K562 (cell line): ENCODE data around the gene MILR1. TPM values are rescaled to one million over a fixed set of nuclear protein-coding genes. Genes with fewer than 3 reads are reported as not detected.

Experiments used
- ATAC-seq: fragments of 200-7000 bp; cut with Tn5 transposase; 3 replicates; pipeline ENCODE4 v1.9.1; 2020; ENCODE audit warnings: moderate library complexity
- BruUV-seq: library from RNA; stranded (reverse); fragments of 400-500 nt; replicated peaks from 2 replicates; lab custom pipeline; 2021; lab: Mats Ljungman, UMichigan
- CTCF ChIA-PET: fragments of 300-600 bp; formaldehyde crosslinking; extraction: SDS; loops from one replicate; lab custom pipeline; 2021; ENCODE audit warnings: low intra/inter-chr PET ratio; lab: Yijun Ruan, JAX
- POLR2A ChIA-PET: fragments of 300-600, 350-650 bp; sonication (Branson Sonifier 250); formaldehyde crosslinking; extraction: SDS; loops from one replicate; lab custom pipeline; 2021; ENCODE audit warnings: antibody characterized with exemption, inconsistent platforms; lab: Yijun Ruan, JAX
- DNase-seq, 4 experiments: peaks; one replicate each; pipeline versions ENCODE4 v3.0.0 to v3.0.0-alpha.2; 2011 to 2018; ENCODE audit warnings: low spot score in 3 of 4, mixed read lengths in 3 of 4; ENCODE audit errors: extremely low read depth in 1 of 4
- FAIRE-seq: peaks from 2 replicates; lab custom pipeline; 2011; peaks lifted over from hg19 to GRCh38; lab: Jason Lieb, UNC
- H2AFZ ChIP-seq: 2 replicates; pipeline ENCODE4 v1.6.0; 2011; ENCODE audit warnings: low read depth, low read length, control low read depth, inconsistent platforms
- H3K27ac ChIP-seq: fragments of 200-600 bp; 3 replicates; pipeline ENCODE4 v1.8.0; 2011; ENCODE audit warnings: low read depth, mild to moderate bottlenecking, control low read depth, inconsistent platforms, low read length, moderate library complexity, mixed read lengths; ENCODE audit errors: extremely low read depth
- H3K27me3 ChIP-seq, 2 experiments: fragments of 300-600 bp in 1 of 2; 2 replicates in 1 of 2; 3 replicates in 1 of 2; pipeline versions ENCODE4 v1.6.0 to v1.8.0; 2011; ENCODE audit warnings: inconsistent platforms in 2 of 2, low read length in 2 of 2, mild to moderate bottlenecking in 1 of 2, mixed read lengths in 1 of 2, moderate library complexity in 1 of 2; ENCODE audit not compliant: control insufficient read depth in 2 of 2, insufficient read depth in 2 of 2
- H3K36me3 ChIP-seq: fragments of 300-600 bp; 3 replicates; pipeline ENCODE4 v1.8.0; 2011; ENCODE audit warnings: mild to moderate bottlenecking, low read length, inconsistent platforms; ENCODE audit not compliant: control insufficient read depth, insufficient read depth
- H3K4me1 ChIP-seq, 2 experiments: fragments of 200-600 bp in 1 of 2; replicated peaks in 1 of 2; 2 replicates in 1 of 2; 3 replicates in 1 of 2; pipeline versions ENCODE4 v1.5.1 to v1.8.0; 2011; ENCODE audit warnings: inconsistent platforms in 2 of 2, low read length in 2 of 2, mild to moderate bottlenecking in 1 of 2, mixed read lengths in 1 of 2, moderate library complexity in 1 of 2; ENCODE audit not compliant: control insufficient read depth in 2 of 2, insufficient read depth in 2 of 2
- H3K4me2 ChIP-seq: 2 replicates; pipeline ENCODE4 v1.6.1; 2011; ENCODE audit warnings: low read length, control low read depth, inconsistent platforms, mixed read lengths; ENCODE audit not compliant: insufficient read depth
- H3K4me3 ChIP-seq: fragments of 200-600 bp; sonication (generic), shearing (Covaris generic); 2 replicates; pipeline ENCODE4 v1.5.1; 2016; ENCODE audit warnings: control low read depth, inconsistent platforms
- H3K79me2 ChIP-seq: fragments of 200-600 bp; 3 replicates; pipeline ENCODE4 v1.8.0; 2011; ENCODE audit warnings: low read length, inconsistent platforms; ENCODE audit not compliant: control insufficient read depth, insufficient read depth
- H3K9ac ChIP-seq, 2 experiments: 2 replicates each; pipeline versions ENCODE4 v1.6.0 to v1.6.1; 2011; ENCODE audit warnings: low read depth in 2 of 2, low read length in 2 of 2, control low read depth in 1 of 2, inconsistent platforms in 1 of 2, mild to moderate bottlenecking in 1 of 2, mixed read lengths in 1 of 2; ENCODE audit not compliant: insufficient read depth in 1 of 2
- H3K9me1 ChIP-seq: one replicate; pipeline ENCODE4 v1.6.0; 2011; ENCODE audit warnings: inconsistent platforms, mild to moderate bottlenecking, low read length, moderate library complexity; ENCODE audit not compliant: control insufficient read depth, insufficient read depth
- H3K9me3 ChIP-seq: replicated peaks from 2 replicates; pipeline ENCODE4 v1.5.1; 2011; ENCODE audit warnings: low read depth, low read length, inconsistent platforms; ENCODE audit not compliant: control insufficient read depth, insufficient read depth
- H4K20me1 ChIP-seq: replicated peaks from 2 replicates; pipeline ENCODE4 v1.6.1; 2011; ENCODE audit warnings: low read length, inconsistent platforms, mixed read lengths; ENCODE audit not compliant: control insufficient read depth, insufficient read depth
- GABPA ChIP-seq: fragments of 200-800 bp; sonication (Bioruptor generic); conservative IDR thresholded peaks from 2 replicates; pipeline ENCODE4 v1.6.1; 2016; ENCODE audit warnings: low read depth, missing genetic modification characterization, missing compliant biosample characterization
- GABPB1 ChIP-seq: sonication (generic); formaldehyde crosslinking; IDR thresholded peaks from 2 replicates; pipeline ENCODE4 v1.8.0; 2022; ENCODE audit warnings: mild to moderate bottlenecking, missing genetic modification reagents
- HDGF ChIP-seq: fragments of 450-650 bp; IDR thresholded peaks from 2 replicates; pipeline ENCODE4 v1.6.1; 2016
- MYBL2 ChIP-seq, 2 experiments: fragments of 450-650 bp in 1 of 2; sonication (generic) in 1 of 2; formaldehyde crosslinking in 1 of 2; IDR thresholded peaks; 2 replicates each; pipeline versions ENCODE4 v1.6.1 to v1.8.1; 2017 to 2022; ENCODE audit warnings: borderline replicate concordance in 1 of 2, inconsistent platforms in 1 of 2, low read depth in 1 of 2, mild to moderate bottlenecking in 1 of 2, missing genetic modification reagents in 1 of 2, moderate library complexity in 1 of 2
- RB1 ChIP-seq: fragments of 450-650 bp; IDR thresholded peaks from 2 replicates; pipeline ENCODE4 v1.6.1; 2017; ENCODE audit warnings: low read depth, mild to moderate bottlenecking
- RBM34 ChIP-seq: fragments of 200-400 bp; formaldehyde crosslinking; IDR thresholded peaks from 2 replicates; pipeline ENCODE4 v1.6.1; 2018; ENCODE audit warnings: low read length, borderline replicate concordance; ENCODE audit not compliant: insufficient read depth
- SIX5 ChIP-seq, 2 experiments: IDR thresholded peaks; 2 replicates each; pipeline ENCODE4 v1.6.1; 2011; ENCODE audit warnings: low read length in 2 of 2, borderline replicate concordance in 1 of 2, low read depth in 1 of 2, mild to moderate bottlenecking in 1 of 2, moderate library complexity in 1 of 2; ENCODE audit not compliant: insufficient read depth in 1 of 2
- SMAD4 ChIP-seq: fragments of 250-450 bp; sonication (Bioruptor Pico); conservative IDR thresholded peaks from 2 replicates; pipeline ENCODE4 v1.8.0; 2021; ENCODE audit warnings: inconsistent platforms, mild to moderate bottlenecking, moderate library complexity
- TAF1 ChIP-seq: IDR thresholded peaks from 2 replicates; pipeline ENCODE4 v1.6.1; 2011; ENCODE audit warnings: mild to moderate bottlenecking, low read length, moderate library complexity; ENCODE audit not compliant: insufficient read depth, control insufficient read depth, severe bottlenecking; ENCODE audit errors: extremely low read depth
- ZBED1 ChIP-seq: IDR thresholded peaks from 2 replicates; pipeline ENCODE4 v1.6.1; 2014
- ZBTB1 ChIP-seq: sonication (generic); formaldehyde crosslinking; IDR thresholded peaks from 2 replicates; pipeline ENCODE4 v1.8.1; 2023; ENCODE audit warnings: missing genetic modification reagents, low read depth, mild to moderate bottlenecking, borderline replicate concordance
- ZNF140 ChIP-seq: fragments of 250-450 bp; sonication (Bioruptor Pico); IDR thresholded peaks from 2 replicates; pipeline ENCODE4 v1.8.0; 2021; ENCODE audit warnings: moderate library complexity, mild to moderate bottlenecking, inconsistent platforms
- WGBS: fragments of 100-300 bp; shearing (Covaris generic); methylation state at CpG from one replicate; pipeline ENCODE4 v1.1.6; 2016; ENCODE audit warnings: low coverage, mixed read lengths; ENCODE audit not compliant: insufficient coverage; ENCODE audit errors: missing lambda C conversion rate; 5-methylcytosine and 5-hydroxymethylcytosine counted together
- in situ Hi-C: fragments of 300-500 bp; cut with MboI; formaldehyde crosslinking; loops from 4 replicates; pipeline ENCODE4 v1.15.0; 2018; ENCODE audit warnings: inconsistent platforms, mixed read lengths
- intact Hi-C: fragments of 100-400 bp; cut with micrococcal nuclease; formaldehyde crosslinking; loops from 2 replicates; pipeline ENCODE4 v1.14.2; 2022
- polyA plus RNA-seq, 8 experiments: library from polyadenylated mRNA; depleted of rRNA in 4 of 8; stranded (reverse) in 5 of 8; unstranded in 3 of 8; fragments of >200 nt; fragmentation: Nextera tagmentation in 2 of 8; fragmentation: Illumina TruSeq in 1 of 8; extraction: Ambion mirVana in 2 of 8; extraction: Trizol in 1 of 8; gene quantifications; 2 replicates each; pipeline versions ENCODE4 v1.2.1 to v1.2.3, GENCODE V29; 2011 to 2014; ENCODE audit warnings: inconsistent platforms in 1 of 8, missing spikeins in 1 of 8
- total RNA-seq, 7 experiments: library from RNA; depleted of rRNA in 6 of 7; stranded (reverse); fragments of >200 nt in 6 of 7; fragmentation: Illumina TruSeq in 2 of 7; extraction: Trizol in 2 of 7; gene quantifications; 2 replicates each; pipeline versions ENCODE4 v1.2.1 to v1.2.3, GENCODE V29; 2011 to 2021; ENCODE audit warnings: low replicate concordance in 1 of 7
- TF ChIP-seq, protein P1 (sequence below): fragments of 450-650 bp; IDR thresholded peaks from 2 replicates; pipeline ENCODE4 v1.6.1; 2016

Gene MILR1
- total and polyA plus RNA-seq, 9 of the 15 experiments (the other 6 are each of a cell fraction or from before 2014, with no cell fraction given): 3.8 to 14.1 (median 7.1) TPM

DNA sequence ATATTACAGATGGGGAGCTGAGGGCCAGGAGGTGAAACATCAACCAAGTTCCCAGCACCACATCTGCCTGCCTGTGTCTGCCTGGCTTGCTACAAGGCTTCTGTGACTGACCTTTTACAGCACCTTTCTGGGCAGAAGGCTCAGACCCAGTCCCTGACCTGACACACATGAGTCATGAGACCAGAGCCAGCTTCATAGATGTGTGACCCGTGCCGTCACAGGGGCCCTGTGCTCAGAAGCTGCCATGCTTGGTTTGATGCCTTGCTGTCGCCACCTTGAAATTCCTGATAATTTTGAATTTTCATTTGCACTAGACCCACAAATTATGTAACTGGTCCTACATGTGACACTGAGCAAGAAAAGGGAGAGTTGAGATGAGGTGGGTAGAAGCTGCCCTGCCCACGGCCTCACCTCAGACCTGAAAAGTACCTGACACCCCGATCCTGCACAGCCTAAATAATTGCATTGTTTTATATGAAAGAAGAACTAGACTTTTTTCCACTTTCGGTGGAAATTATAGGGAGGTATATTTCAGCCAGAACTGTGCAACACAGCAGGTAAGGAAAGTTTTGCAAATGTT lies 44.9 kb upstream of the MILR1 start (continued):
- no peak for TF ChIP-seq RB1
- no peak for TF ChIP-seq TAF1
- TF ChIP-seq SIX5 (IDR thresholded peaks at IDR 0.05; ENCODE audit: borderline replicate concordance in 1 of 2, insufficient read depth in 1 of 2, low read depth in 1 of 2, low read length in 2 of 2): no peak
- TF ChIP-seq ZNF140 (CRISPR knock-in tag): no peak
- TF ChIP-seq MYBL2 (IDR thresholded peaks at IDR 0.05; ENCODE audit: low read depth): no peak
- TF ChIP-seq MYBL2 (CRISPR knock-in tag; IDR thresholded peaks at IDR 0.05; ENCODE audit: borderline replicate concordance): no peak
- TF ChIP-seq, all 486 proteins: peak for 0

- DNase-seq (peak; percentile 52 to 86 (median 64)), ATAC-seq (peak; percentile 95), FAIRE-seq (no peak)
- Histone ChIP-seq H4K20me1 (no peaks in the 10 kb centered on the region), H3K27ac (peak overlapping the region; percentile 67), H3K27me3 (no peaks in the 10 kb centered on the region), H2AFZ (peak overlapping the region; percentile 93), H3K9me3 (no peaks in the 10 kb centered on the region), H3K9ac (peak overlapping the region in 1 of 2 experiments; percentile 86; a peak in 2 of 4 replicates), H3K4me3 (no peak overlapping the region), H3K9me1 (no peaks in the 10 kb centered on the region), H3K4me1 (peaks cover 11% of the 10 kb centered on the region in 2 experiments), H3K36me3 (no peaks in the 10 kb centered on the region), H3K4me2 (peak overlapping the region; percentile 38), H3K79me2 (no peaks in the 10 kb centered on the region)
- WGBS: 29% methylated on average over 13 of the region's 14 CpGs
- intact Hi-C loops (loop anchor here (2.0 kb wide), 1 partner anchor 74 kb away; no protein-coding TSS in a partner anchor), in situ Hi-C loops (no loop called here)
- BruUV-seq: no TSS peak
- POLR2A ChIA-PET: interaction anchor here (0.7 to 1.5 kb wide), 5 partner anchors 10 to 101 kb away, joined by 3 to 6 read pairs (median 3); partner anchors contain the start of gene CEP95
- CTCF ChIA-PET: no interaction called here
- peak; percentile 75; the same call in 1 of the 2 replicates for TF ChIP-seq GABPB1
- no peak for TF ChIP-seq ZBTB1
- TF ChIP-seq SMAD4 (CRISPR knock-in tag): no peak
- TF ChIP-seq ZBED1: no peak
- TF ChIP-seq HDGF: no peak
- TF ChIP-seq, protein P1, sequence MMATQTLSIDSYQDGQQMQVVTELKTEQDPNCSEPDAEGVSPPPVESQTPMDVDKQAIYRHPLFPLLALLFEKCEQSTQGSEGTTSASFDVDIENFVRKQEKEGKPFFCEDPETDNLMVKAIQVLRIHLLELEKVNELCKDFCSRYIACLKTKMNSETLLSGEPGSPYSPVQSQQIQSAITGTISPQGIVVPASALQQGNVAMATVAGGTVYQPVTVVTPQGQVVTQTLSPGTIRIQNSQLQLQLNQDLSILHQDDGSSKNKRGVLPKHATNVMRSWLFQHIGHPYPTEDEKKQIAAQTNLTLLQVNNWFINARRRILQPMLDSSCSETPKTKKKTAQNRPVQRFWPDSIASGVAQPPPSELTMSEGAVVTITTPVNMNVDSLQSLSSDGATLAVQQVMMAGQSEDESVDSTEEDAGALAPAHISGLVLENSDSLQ: peak; percentile 97
- no peak for TF ChIP-seq RBM34
- peak; percentile 84 for TF ChIP-seq GABPA (tag)
Measured at GRCh38 chr17:64406321-64407200, 42.4 kb upstream of the MILR1 start.
